GM12872 (cell line): ENCODE measurements around the gene RASA2.

ENCODE experiments used
- TF ChIP-seq, protein P1 (sequence below): IDR thresholded peaks from 3 replicates; pipeline ENCODE4 v1.5.1; 2011; ENCODE audit warnings: low read depth, mild to moderate bottlenecking, low read length, moderate library complexity; ENCODE audit not compliant: insufficient read depth

The RASA2 gene

DNA sequence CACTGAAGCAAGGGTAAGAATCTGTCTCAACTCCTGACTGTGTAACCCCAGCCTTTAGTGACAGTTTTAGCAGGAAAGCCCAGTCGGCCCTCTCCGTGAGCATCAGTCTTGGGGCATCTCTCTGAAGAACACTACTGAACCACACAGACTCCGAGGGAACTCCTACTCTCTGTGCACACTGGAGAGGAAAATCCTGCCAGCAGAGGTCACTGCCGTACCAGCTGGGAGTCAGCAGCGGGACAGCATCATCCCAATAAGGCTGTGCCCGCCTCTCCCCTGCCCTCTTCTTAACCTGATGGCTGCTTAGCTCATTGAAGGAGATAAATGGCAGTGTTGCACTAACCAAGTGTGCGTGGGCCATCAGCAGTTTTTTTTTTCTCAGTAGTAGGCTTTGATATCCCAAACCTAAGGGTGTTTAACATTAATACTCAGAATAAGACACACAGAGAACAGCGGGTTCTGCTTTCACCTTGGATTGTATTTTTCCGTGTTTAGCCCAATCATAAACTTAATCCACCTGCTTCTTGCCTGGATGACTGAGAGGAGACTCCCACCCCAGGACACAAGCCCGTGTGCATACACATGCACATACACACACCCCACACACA, 26.6 kb upstream of the RASA2 start:
- TF ChIP-seq, protein P1, sequence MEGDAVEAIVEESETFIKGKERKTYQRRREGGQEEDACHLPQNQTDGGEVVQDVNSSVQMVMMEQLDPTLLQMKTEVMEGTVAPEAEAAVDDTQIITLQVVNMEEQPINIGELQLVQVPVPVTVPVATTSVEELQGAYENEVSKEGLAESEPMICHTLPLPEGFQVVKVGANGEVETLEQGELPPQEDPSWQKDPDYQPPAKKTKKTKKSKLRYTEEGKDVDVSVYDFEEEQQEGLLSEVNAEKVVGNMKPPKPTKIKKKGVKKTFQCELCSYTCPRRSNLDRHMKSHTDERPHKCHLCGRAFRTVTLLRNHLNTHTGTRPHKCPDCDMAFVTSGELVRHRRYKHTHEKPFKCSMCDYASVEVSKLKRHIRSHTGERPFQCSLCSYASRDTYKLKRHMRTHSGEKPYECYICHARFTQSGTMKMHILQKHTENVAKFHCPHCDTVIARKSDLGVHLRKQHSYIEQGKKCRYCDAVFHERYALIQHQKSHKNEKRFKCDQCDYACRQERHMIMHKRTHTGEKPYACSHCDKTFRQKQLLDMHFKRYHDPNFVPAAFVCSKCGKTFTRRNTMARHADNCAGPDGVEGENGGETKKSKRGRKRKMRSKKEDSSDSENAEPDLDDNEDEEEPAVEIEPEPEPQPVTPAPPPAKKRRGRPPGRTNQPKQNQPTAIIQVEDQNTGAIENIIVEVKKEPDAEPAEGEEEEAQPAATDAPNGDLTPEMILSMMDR = peak; percentile 90

DNA sequence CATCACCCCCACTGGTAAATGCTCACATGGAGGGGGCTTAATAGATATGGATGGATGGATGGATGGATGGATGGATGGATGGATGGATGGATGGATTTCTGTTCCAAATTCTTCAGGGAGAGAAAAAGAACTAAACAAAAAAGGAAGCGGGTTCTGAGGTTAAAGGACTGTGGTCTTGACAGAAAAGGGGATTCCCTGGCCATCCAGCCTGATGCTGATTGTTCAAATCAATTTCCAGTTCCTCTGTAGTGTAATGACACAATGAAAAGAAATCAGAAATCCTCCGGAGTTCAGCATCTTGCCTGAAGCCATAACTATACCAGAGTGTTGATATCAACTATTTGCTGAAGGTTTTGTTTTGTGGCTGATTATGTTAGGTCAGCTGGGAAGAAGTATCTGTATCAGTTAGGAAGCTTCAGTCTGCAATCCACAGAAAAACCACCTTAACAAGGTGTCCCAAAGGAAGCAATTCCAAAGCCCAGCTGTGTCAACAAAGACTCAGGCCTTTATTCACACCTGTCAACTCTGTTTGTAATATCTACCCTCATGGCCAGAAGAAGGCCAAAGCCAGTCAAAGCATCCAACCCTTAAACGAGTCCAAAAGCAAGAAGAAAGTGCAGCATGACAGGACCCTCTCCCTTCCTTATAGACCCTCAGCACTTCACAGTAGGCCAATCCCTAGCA, 24.5 kb upstream of the RASA2 start:
- TF ChIP-seq, protein P1 = no peak

DNA sequence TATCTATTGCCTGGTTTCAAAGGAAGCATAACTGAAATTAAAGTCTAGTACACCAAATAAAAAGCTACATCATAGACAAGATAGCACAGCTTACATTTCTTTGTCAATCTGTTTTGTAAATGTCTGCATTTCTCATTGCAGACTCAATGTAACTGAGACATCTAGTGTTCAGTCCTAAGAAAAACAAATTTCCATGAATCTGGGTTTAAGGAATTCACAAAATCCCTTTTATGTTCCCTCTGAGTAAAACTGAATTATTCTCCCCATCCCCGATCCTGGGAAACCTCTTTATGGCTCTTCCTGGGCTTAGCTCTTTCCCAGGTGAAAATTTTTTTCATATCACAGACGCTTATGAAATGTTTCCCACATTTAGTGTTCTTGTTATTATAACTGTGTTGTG, 21.6 kb upstream of the RASA2 start:
- TF ChIP-seq, protein P1 = no peak

DNA sequence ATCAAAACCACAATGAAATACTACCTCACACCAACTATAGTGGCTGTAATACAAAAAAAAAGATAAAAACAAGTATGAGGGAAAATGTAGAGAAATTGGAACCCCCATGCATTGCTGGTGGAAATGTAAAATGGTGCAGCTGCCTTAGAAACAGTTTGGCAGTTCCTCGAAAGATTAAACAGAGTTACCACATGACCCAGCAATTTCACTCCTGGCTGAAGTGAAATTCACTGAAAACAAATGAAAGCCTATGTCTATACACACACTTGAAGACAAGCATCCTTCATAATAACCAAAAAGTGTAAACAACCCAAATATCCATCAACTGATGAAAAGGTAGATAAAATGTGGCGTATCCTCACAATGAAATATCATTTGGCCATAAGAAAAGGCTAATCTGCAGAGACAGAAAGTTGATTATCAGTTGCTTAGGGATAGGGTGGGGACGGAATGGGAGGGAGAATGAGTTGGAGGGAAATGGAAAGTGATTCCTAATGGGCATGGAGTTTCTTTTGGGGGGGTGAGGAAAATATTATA, 20.1 kb upstream of the RASA2 start:
- TF ChIP-seq, protein P1 = no peak

DNA sequence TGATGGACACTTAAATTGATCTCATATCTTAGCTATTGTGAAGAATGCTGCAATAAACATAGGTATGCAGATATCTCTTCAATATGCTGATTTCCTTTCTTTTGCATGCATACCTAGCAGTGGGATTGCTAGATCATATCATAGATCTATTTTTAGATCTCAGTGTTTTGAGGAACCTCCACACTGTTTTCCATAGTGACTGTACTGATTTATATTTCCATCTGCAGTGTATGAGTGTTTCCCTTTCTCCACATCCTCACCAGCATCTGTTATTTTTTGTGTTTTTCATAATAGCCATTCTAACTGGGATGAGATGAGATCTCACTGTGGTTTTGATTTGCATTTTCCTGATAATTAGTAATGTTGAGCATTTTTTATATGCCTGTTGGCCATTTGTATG, 17.1 kb upstream of the RASA2 start:
- TF ChIP-seq, protein P1 = no peak

DNA sequence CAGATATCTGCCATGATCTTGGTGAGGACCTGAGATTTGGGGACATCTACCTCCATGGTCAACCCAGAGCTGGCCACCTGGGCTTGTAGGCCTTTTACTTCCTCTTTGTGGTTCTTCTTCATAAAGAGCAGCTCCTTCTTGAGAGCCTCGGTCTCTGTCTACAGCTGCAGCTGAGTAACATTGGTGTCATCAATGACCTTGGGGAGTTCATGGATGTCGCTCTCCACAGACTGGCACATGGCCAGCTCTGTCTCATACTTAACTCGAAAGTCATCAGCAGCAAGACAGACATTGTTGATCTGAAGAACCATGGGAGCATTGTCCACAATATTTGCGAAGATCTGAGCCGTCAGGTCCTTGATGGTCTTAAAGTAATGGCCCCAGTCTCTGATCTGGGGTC, 15.7 kb upstream of the RASA2 start:
- TF ChIP-seq, protein P1 = no peak

DNA sequence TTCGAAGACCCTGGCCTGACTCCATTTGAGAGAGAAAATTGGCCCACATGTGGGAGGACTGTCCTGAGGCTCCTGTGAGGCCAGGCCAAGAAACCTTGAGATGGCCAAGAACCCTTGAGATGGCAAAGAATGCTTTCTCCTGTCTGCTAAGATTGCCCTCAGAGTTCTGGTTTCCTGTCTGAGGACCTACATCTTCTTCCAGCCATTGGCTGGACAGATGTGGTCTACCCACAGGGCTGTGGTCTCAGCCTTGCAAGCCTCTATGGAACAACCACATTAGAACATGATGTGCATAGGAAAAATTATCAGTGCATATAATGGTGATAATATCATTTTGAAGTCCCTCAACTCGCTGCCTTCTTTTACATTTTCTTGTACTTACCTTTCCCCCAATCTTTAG, 10.8 kb upstream of the RASA2 start:
- TF ChIP-seq, protein P1 = no peak
